Measurements from ENCODE around the gene IFNG. TPM values are rescaled to one million over a fixed set of nuclear protein-coding genes. Genes with fewer than 3 reads are reported as not detected.

IFNG gene
- total RNA-seq, 1 experiment from 2014 or later: not detected

- Histone ChIP-seq H2BK15ac (ENCODE audit: low read depth, low read length) (no peak overlapping the region), H3K27ac (ENCODE audit: insufficient read length, low read depth, low read length) (no peak overlapping the region), H4K8ac (replicated peaks; ENCODE audit: insufficient read length, low read depth, low read length) (no peak overlapping the region), H3K9me3 (ENCODE audit: control insufficient read depth, low read depth, low read length) (no peaks in the 10 kb centered on the region), H3K23me2 (ENCODE audit: insufficient read length, low read depth, low read length, poor library complexity, severe bottlenecking) (no peaks in the 10 kb centered on the region), H2AFZ (ENCODE audit: low read length) (no peak overlapping the region), H3K56ac (ENCODE audit: insufficient read length, low read depth, low read length) (no peak overlapping the region), H3K79me2 (ENCODE audit: insufficient read depth, low read length) (no peaks in the 10 kb centered on the region), H4K91ac (ENCODE audit: insufficient read length, low read depth, low read length) (no peak overlapping the region), H3K18ac (ENCODE audit: insufficient read length, low read depth, low read length) (no peak overlapping the region), H2BK12ac (ENCODE audit: insufficient read length, low read depth, low read length) (no peak overlapping the region), H4K5ac (ENCODE audit: insufficient read length, low read depth, low read length) (no peak overlapping the region), H3K79me1 (ENCODE audit: insufficient read depth, low read depth, low read length, poor library complexity, severe bottlenecking) (no peaks in the 10 kb centered on the region), H3K4ac (ENCODE audit: low read depth, low read length) (no peak overlapping the region), H3K14ac (ENCODE audit: insufficient read depth, low read length) (no peak overlapping the region), H4K20me1 (ENCODE audit: control insufficient read depth, insufficient read depth, insufficient read length) (no peaks in the 10 kb centered on the region), H3K27me3 (ENCODE audit: insufficient read depth, low read length) (no peaks in the 10 kb centered on the region), H2BK120ac (ENCODE audit: low read depth, low read length, poor library complexity, severe bottlenecking) (no peak overlapping the region), H3K9ac (ENCODE audit: extremely low read depth, insufficient read length, low read length) (no peak overlapping the region), H2BK20ac (ENCODE audit: low read depth, low read length, poor library complexity, severe bottlenecking) (no peak overlapping the region), H3T11ph (ENCODE audit: low read length) (no peak overlapping the region), H3K4me1 (ENCODE audit: insufficient read depth, low read length) (peaks cover 2% of the 10 kb centered on the region; the same call in 1 of the 2 replicates), H3K23ac (ENCODE audit: insufficient read length, low read depth, low read length) (no peak overlapping the region), H3K4me2 (ENCODE audit: insufficient read depth, insufficient read length, low read length) (no peak overlapping the region), H2AK5ac (ENCODE audit: insufficient read length, low read length) (no peak overlapping the region), H2BK5ac (ENCODE audit: insufficient read length, low read length) (no peak overlapping the region)
- Mint-ChIP-seq H3K27me3 (ENCODE audit: low read depth) (no peaks in the 10 kb centered on the region), H3K36me3 (ENCODE audit: insufficient read depth in 1 of 3, low read depth in 3 of 3) (no peaks in the 10 kb centered on the region), H3K9me3 (no peaks in the 10 kb centered on the region; a peak in 1 of 5 replicates), H3K27ac (no peak overlapping the region), H3K4me3 (no peak overlapping the region), H3K4me1 (peaks cover 4 to 7% of the 10 kb centered on the region in 2 experiments)
- TF ChIP-seq CTCF (conservative IDR thresholded peaks at IDR 0.05): no peak
- DNase-seq: no peak
These were observed 47.7 kb upstream of the IFNG start for GRCh38 chr12:68207276-68207675.

Data from H9 (cell line).